CD4-positive, alpha-beta T cell treated with Interleukin-17A for 4 hours (primary cell): ENCODE measurements around the gene XKR3.
"Not testable (repeated sequence)": the region's sequence is repeated elsewhere in the genome, so short reads cannot be mapped to it uniquely, and the experiment has no call there.

Source experiments
- DNase-seq: peaks from one replicate; pipeline ENCODE4 v3.0.0-alpha.2; 2020; ENCODE audit warnings: mixed read lengths

Gene XKR3

GRCh38 chr22:16734271-16734670, 90.9 kb downstream of the XKR3 start:
- not testable (repeated sequence) for DNase-seq
